Measurements from ENCODE around the gene KTN1.

- TF ChIP-seq GATA2 (IDR thresholded peaks at IDR 0.05; ENCODE audit: low read depth, low read length) (no peak), GATA3 (IDR thresholded peaks at IDR 0.05; ENCODE audit: low read depth, low read length) (no peak)
Measured at GRCh38 chr14:55580470-55581341, 699 bp downstream of the KTN1 start.

Measured in SH-SY5Y (cell line).